SK-MEL-5 (cell line): ENCODE measurements around the gene MMAB. TPM values are rescaled to one million over a fixed set of nuclear protein-coding genes. Genes with fewer than 3 reads are reported as not detected.
A peak's percentile ranks its signal among the peaks of the same experiment; 100 is the strongest.

Experiments
- DNase-seq: peaks from one replicate; pipeline ENCODE4 v3.0.0-alpha.2; 2016; ENCODE audit warnings: low read depth, low spot score
- in situ Hi-C: cut with HindIII; loops from 2 replicates; pipeline ENCODE4 v1.10.0; 2016; ENCODE audit warnings: low sequenced_read_pairs, high pct_unique_total_duplicates, low pct_unique_long_range_greater_than_20kb
- total RNA-seq: library from RNA; depleted of rRNA; stranded (reverse); fragments of >200 nt; shearing (Covaris generic); gene quantifications from 2 replicates; pipeline ENCODE4 v1.2.3, GENCODE V29; 2014

Gene MMAB
- total RNA-seq, 1 experiment from 2014 or later: 62.2 TPM

GRCh38 chr12:109592195-109592904 lies 19.0 kb upstream of the MMAB start:
- DNase-seq: no peak
- in situ Hi-C loops: no loop called here

- in situ Hi-C loops: no loop called here
- no peak for DNase-seq
Observed at GRCh38 chr12:109591041-109591440, 17.7 kb upstream of the MMAB start.

GRCh38 chr12:109590566-109590965 lies 17.3 kb upstream of the MMAB start:
- DNase-seq: no peak
- in situ Hi-C loops: no loop called here

GRCh38 chr12:109589691-109590245 lies 16.5 kb upstream of the MMAB start:
- DNase-seq: no peak
- in situ Hi-C loops: no loop called here

GRCh38 chr12:109589240-109589590 lies 15.9 kb upstream of the MMAB start:
- in situ Hi-C loops: no loop called here
- no peak for DNase-seq

GRCh38 chr12:109588461-109589239 lies 15.3 kb upstream of the MMAB start:
- in situ Hi-C loops: no loop called here
- DNase-seq: no peak

- in situ Hi-C loops: no loop called here
- DNase-seq: no peak
Observed at GRCh38 chr12:109587921-109588320, 14.6 kb upstream of the MMAB start.

GRCh38 chr12:109586385-109587296 lies 13.3 kb upstream of the MMAB start:
- no peak for DNase-seq
- in situ Hi-C loops: no loop called here

- no peak for DNase-seq
- in situ Hi-C loops: no loop called here
Observed at GRCh38 chr12:109583733-109584132, 10.4 kb upstream of the MMAB start.

GRCh38 chr12:109582636-109583035 lies 9.3 kb upstream of the MMAB start:
- DNase-seq: no peak
- in situ Hi-C loops: no loop called here

GRCh38 chr12:109581856-109582255 lies 8.6 kb upstream of the MMAB start:
- peak; percentile 33 for DNase-seq
- in situ Hi-C loops: no loop called here

GRCh38 chr12:109581334-109581691 lies 8.0 kb upstream of the MMAB start:
- in situ Hi-C loops: no loop called here
- DNase-seq: no peak

GRCh38 chr12:109580684-109581333 lies 7.5 kb upstream of the MMAB start:
- in situ Hi-C loops: no loop called here

GRCh38 chr12:109580272-109580671 lies 7.0 kb upstream of the MMAB start:
- in situ Hi-C loops: no loop called here

More at GRCh38 chr12:109580684-109581333, 7.5 kb upstream of the MMAB start:
- DNase-seq: no peak

GRCh38 chr12:109579639-109580038 lies 6.3 kb upstream of the MMAB start:
- in situ Hi-C loops: no loop called here
- no peak for DNase-seq

More at GRCh38 chr12:109580272-109580671, 7.0 kb upstream of the MMAB start:
- no peak for DNase-seq

- no peak for DNase-seq
- in situ Hi-C loops: no loop called here
Observed at GRCh38 chr12:109578330-109578927, 5.1 kb upstream of the MMAB start.

GRCh38 chr12:109577311-109577710 lies 4.0 kb upstream of the MMAB start:
- in situ Hi-C loops: no loop called here
- DNase-seq: no peak
